GM21825 (cell line): ENCODE measurements around the gene GRB7.

Experiments used
- ATAC-seq: cut with Tn5 transposase; IDR thresholded peaks from one replicate; pipeline ENCODE4 v1.9.1; 2021; ENCODE audit warnings: mild to moderate bottlenecking, moderate library complexity; ENCODE audit not compliant: unreplicated experiment

GRB7 gene

DNA sequence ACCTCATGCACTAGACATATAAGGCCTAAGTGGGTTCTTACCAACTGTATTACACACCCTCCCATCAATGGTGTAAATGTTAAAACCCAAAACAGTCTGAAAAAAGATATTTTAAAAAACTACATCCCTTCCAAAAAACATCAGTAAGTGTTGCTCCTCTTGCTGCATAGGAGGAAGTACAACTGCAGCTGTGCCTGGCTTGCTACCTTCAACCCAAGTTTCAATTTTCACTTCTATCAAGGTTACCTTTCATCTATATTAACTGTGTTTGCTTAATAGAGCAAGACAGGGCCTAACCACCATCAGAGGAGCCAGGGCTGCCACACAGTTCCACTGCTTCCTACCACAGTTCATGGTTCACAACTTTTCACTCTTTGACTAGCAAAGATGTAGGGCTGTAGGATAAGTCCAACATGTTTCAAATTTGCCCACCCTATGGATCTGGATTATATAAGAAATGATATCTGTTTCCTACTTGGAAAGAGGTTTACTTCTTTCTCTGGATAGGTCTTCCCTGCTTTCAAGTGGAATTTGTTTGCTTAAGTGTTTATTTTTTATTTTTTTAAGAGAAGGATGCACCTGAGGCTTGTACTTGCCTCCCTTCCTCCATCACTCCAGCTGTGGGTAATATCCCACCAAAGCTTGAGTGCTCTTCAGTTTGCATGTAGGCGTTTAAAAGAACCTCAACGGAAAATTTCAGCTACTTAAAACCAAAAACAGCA lies 56.7 kb downstream of the GRB7 start:
- peak; percentile 83 for ATAC-seq
